PC-3 (cell line): ENCODE data around the gene ARHGEF38.

Experiments
- EZH2 ChIP-seq: fragments of 300-600 bp; sonication (generic); IDR thresholded peaks from one replicate; pipeline ENCODE4 v1.6.1; 2017; ENCODE audit warnings: antibody characterized with exemption, mild to moderate bottlenecking, low read length; ENCODE audit not compliant: unreplicated experiment
- EZH2phosphoT487 ChIP-seq: fragments of 300-600 bp; sonication (generic); IDR thresholded peaks from 2 replicates; pipeline ENCODE4 v1.6.1; 2018; ENCODE audit warnings: mild to moderate bottlenecking, antibody characterized with exemption, low read length, borderline replicate concordance
- TF ChIP-seq, protein P1 (sequence below): fragments of 300-600 bp; sonication (generic); conservative IDR thresholded peaks from 2 replicates; pipeline ENCODE4 v1.5.1; 2017; ENCODE audit warnings: antibody characterized with exemption, low read depth, mild to moderate bottlenecking, low read length

DNA sequence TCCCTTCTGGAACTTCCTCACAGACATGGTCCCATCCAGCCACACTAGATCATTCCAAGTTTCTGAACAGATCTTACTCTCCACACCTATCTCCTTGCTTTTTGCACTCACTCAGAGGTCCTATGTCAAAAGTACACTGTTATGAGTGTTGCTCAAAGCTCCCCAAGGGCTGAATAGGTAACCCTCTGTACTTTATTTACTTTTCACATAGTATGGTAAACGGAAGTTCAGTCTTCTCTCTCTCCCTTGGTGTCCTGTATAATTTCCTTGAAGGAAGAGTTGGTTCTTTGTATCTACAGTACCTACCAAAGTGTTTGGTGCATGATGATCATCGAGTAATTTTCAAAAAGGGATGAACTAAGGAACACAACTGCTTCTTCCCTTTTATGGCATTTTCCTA is 74.4 kb downstream of the ARHGEF38 start:
- TF ChIP-seq, protein P1, sequence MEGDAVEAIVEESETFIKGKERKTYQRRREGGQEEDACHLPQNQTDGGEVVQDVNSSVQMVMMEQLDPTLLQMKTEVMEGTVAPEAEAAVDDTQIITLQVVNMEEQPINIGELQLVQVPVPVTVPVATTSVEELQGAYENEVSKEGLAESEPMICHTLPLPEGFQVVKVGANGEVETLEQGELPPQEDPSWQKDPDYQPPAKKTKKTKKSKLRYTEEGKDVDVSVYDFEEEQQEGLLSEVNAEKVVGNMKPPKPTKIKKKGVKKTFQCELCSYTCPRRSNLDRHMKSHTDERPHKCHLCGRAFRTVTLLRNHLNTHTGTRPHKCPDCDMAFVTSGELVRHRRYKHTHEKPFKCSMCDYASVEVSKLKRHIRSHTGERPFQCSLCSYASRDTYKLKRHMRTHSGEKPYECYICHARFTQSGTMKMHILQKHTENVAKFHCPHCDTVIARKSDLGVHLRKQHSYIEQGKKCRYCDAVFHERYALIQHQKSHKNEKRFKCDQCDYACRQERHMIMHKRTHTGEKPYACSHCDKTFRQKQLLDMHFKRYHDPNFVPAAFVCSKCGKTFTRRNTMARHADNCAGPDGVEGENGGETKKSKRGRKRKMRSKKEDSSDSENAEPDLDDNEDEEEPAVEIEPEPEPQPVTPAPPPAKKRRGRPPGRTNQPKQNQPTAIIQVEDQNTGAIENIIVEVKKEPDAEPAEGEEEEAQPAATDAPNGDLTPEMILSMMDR, result no peak
- TF ChIP-seq EZH2 (no peak), EZH2phosphoT487 (no peak)
